Endothelial cell of umbilical vein (primary cell): Measurements from ENCODE around the gene CIB2. TPM values are rescaled to one million over a fixed set of nuclear protein-coding genes. Genes with fewer than 3 reads are reported as not detected.

Experiments
- BruUV-seq: library from RNA; stranded (reverse); fragments of 400-500 nt; replicated peaks from 2 replicates; lab custom pipeline; 2021; lab: Mats Ljungman, UMichigan
- CTCF ChIA-PET: fragments of 300-600, 350-600 bp; sonication (Branson Sonifier 250); formaldehyde crosslinking; loops from one replicate; lab custom pipeline; 2021; ENCODE audit warnings: antibody characterized with exemption, inconsistent platforms; lab: Charles Lee
- POLR2A ChIA-PET: fragments of 300-600, 350-600 bp; sonication (Branson Sonifier 250); formaldehyde crosslinking; loops from one replicate; lab custom pipeline; 2021; ENCODE audit warnings: antibody characterized with exemption, inconsistent platforms; lab: Charles Lee
- DNase-seq: peaks from one replicate; pipeline ENCODE4 v3.0.0-alpha.2; 2011; ENCODE audit warnings: low read depth, low spot score
- FAIRE-seq: peaks from 2 replicates; lab custom pipeline; 2011; peaks lifted over from hg19 to GRCh38; lab: Jason Lieb, UNC
- H2AFZ ChIP-seq: 2 replicates; pipeline ENCODE4 v1.6.0; 2012; ENCODE audit warnings: low read depth, low read length, control low read depth, inconsistent platforms
- H3K27ac ChIP-seq: 2 replicates; pipeline ENCODE4 v1.5.1; 2011; ENCODE audit warnings: low read depth, mild to moderate bottlenecking, control low read depth, low read length, moderate library complexity; ENCODE audit not compliant: insufficient read depth
- H3K27me3 ChIP-seq, 2 experiments: 2 replicates each; pipeline versions ENCODE4 v1.6.0 to v1.6.1; 2011; ENCODE audit warnings: low read length in 2 of 2, mixed read lengths in 1 of 2; ENCODE audit not compliant: control insufficient read depth in 2 of 2, insufficient read depth in 2 of 2
- H3K36me3 ChIP-seq, 2 experiments: 2 replicates in 1 of 2; 3 replicates in 1 of 2; pipeline ENCODE4 v1.5.1; 2011; ENCODE audit warnings: low read length in 2 of 2, mild to moderate bottlenecking in 1 of 2, moderate library complexity in 1 of 2; ENCODE audit not compliant: control insufficient read depth in 2 of 2, insufficient read depth in 2 of 2; ENCODE audit errors: extremely low read depth in 1 of 2
- H3K4me1 ChIP-seq: 3 replicates; pipeline ENCODE4 v1.5.1; 2011; ENCODE audit warnings: mild to moderate bottlenecking, low read length; ENCODE audit not compliant: control insufficient read depth, insufficient read depth; ENCODE audit errors: extremely low read depth
- H3K4me2 ChIP-seq: 2 replicates; pipeline ENCODE4 v1.6.1; 2011; ENCODE audit warnings: low read length, control low read depth, mixed read lengths; ENCODE audit not compliant: insufficient read depth
- H3K4me3 ChIP-seq, 3 experiments: fragments of 200-600 bp in 1 of 3; sonication (generic), shearing (Covaris generic) in 1 of 3; replicated peaks in 1 of 3; 2 replicates each; pipeline ENCODE4 v1.5.1; 2011 to 2016; ENCODE audit warnings: control low read depth in 3 of 3, low read length in 3 of 3, mild to moderate bottlenecking in 2 of 3, inconsistent platforms in 1 of 3, low read depth in 1 of 3, moderate library complexity in 1 of 3; ENCODE audit not compliant: insufficient read depth in 1 of 3
- H3K79me2 ChIP-seq: 2 replicates; pipeline ENCODE4 v1.6.0; 2012; ENCODE audit warnings: low read length, inconsistent platforms; ENCODE audit not compliant: control insufficient read depth, insufficient read depth
- H3K9ac ChIP-seq: replicated peaks from 2 replicates; pipeline ENCODE3; 2011; ENCODE audit warnings: low read length, control low read depth; ENCODE audit not compliant: insufficient read depth; ENCODE audit errors: extremely low read depth
- H3K9me1 ChIP-seq: replicated peaks from 3 replicates; pipeline ENCODE4 v1.6.0; 2011; ENCODE audit warnings: mild to moderate bottlenecking, low read length; ENCODE audit not compliant: control insufficient read depth, insufficient read depth; ENCODE audit errors: extremely low read depth
- H3K9me3 ChIP-seq: replicated peaks from 2 replicates; pipeline ENCODE4 v1.5.1; 2012; ENCODE audit warnings: low read length, inconsistent platforms; ENCODE audit not compliant: control insufficient read depth, insufficient read depth
- H4K20me1 ChIP-seq: replicated peaks from 2 replicates; pipeline ENCODE3; 2011; ENCODE audit warnings: mild to moderate bottlenecking, low read length; ENCODE audit not compliant: control insufficient read depth, insufficient read depth; ENCODE audit errors: extremely low read depth
- CTCF ChIP-seq, 2 donors: IDR thresholded peaks; 1 replicate in 1 of 2; 2 replicates in 1 of 2; pipeline ENCODE4 v1.5.1; 2011; ENCODE audit warnings: low read length in 2 of 2, mild to moderate bottlenecking in 2 of 2, moderate library complexity in 2 of 2, control low read depth in 1 of 2, inconsistent platforms in 1 of 2, low read depth in 1 of 2; ENCODE audit not compliant: insufficient read depth in 1 of 2; ENCODE audit errors: extremely low read depth in 1 of 2
- EZH2 ChIP-seq: IDR thresholded peaks from 2 replicates; pipeline ENCODE4 v1.6.1; 2012; ENCODE audit warnings: borderline replicate concordance, low read depth, mild to moderate bottlenecking, moderate library complexity, low read length, inconsistent platforms; ENCODE audit not compliant: severe bottlenecking
- FOS ChIP-seq: IDR thresholded peaks from 2 replicates; pipeline ENCODE4 v1.6.1; 2011; ENCODE audit warnings: mild to moderate bottlenecking, low read length, moderate library complexity, borderline replicate concordance; ENCODE audit not compliant: insufficient read depth
- JUN ChIP-seq: IDR thresholded peaks from 2 replicates; pipeline ENCODE4 v1.6.1; 2011; ENCODE audit warnings: borderline replicate concordance, low read depth; ENCODE audit not compliant: insufficient read length, insufficient read depth
- MYC ChIP-seq: IDR thresholded peaks from one replicate; pipeline ENCODE4 v1.6.1; 2011; ENCODE audit warnings: mild to moderate bottlenecking, low read depth, low read length
- POLR2AphosphoS5 ChIP-seq: IDR thresholded peaks from 2 replicates; pipeline ENCODE4 v1.6.1; 2012; ENCODE audit warnings: low read depth, mild to moderate bottlenecking, control low read depth, low read length, moderate library complexity; ENCODE audit not compliant: insufficient read depth
- dilution Hi-C: fragments of 300-500 bp; cut with MboI; formaldehyde crosslinking; loops from one replicate; pipeline ENCODE4 v1.15.0; 2019; ENCODE audit warnings: low sequenced_read_pairs; ENCODE audit not compliant: extremely low pct_ligation_motif_present
- intact Hi-C: fragments of 100-400 bp; cut with micrococcal nuclease; formaldehyde crosslinking; loops from one replicate; pipeline ENCODE4 v1.10.0; 2022
- polyA plus RNA-seq, 4 experiments: library from polyadenylated mRNA; depleted of rRNA in 3 of 4; stranded (reverse) in 3 of 4; unstranded in 1 of 4; fragments of >200 nt; gene quantifications; 2 replicates each; pipeline versions ENCODE4 v1.2.1 to v1.2.3, GENCODE V29; 2011 to 2012; ENCODE audit warnings: missing spikeins in 1 of 4
- total RNA-seq: library from RNA; stranded (reverse); gene quantifications from 2 replicates; pipeline ENCODE4 v1.2.3, GENCODE V29; 2021

Gene CIB2
- total and polyA plus RNA-seq, 2 donors (not counting 3 experiments of a cell fraction or from before 2014, with no cell fraction given): 4.0 to 7.7 TPM

GRCh38 chr15:78084449-78084750, 46.8 kb downstream of the CIB2 start:
- Histone ChIP-seq H3K36me3 (no peaks in the 10 kb centered on the region), H3K9me1 (no peaks in the 10 kb centered on the region), H3K27ac (no peak overlapping the region), H3K4me3 (no peak overlapping the region), H4K20me1 (no peaks in the 10 kb centered on the region), H3K4me1 (no peaks in the 10 kb centered on the region), H3K9me3 (no peaks in the 10 kb centered on the region), H2AFZ (no peak overlapping the region), H3K27me3 (no peaks in the 10 kb centered on the region), H3K4me2 (no peak overlapping the region), H3K9ac (no peak overlapping the region), H3K79me2 (no peaks in the 10 kb centered on the region)
- DNase-seq (no peak), FAIRE-seq (no peak)
- TF ChIP-seq FOS (no peak), MYC (no peak), CTCF (IDR thresholded peaks at IDR 0.05; ENCODE audit: extremely low read depth in 1 of 2, insufficient read depth in 1 of 2, low read depth in 1 of 2, low read length in 2 of 2) (no peak), JUN (no peak), POLR2AphosphoS5 (no peak), EZH2 (no peak)
- dilution Hi-C loops: no loop called here
- intact Hi-C loops: no loop called here
- ChIA-PET POLR2A (no interaction called here), CTCF (interaction anchor here (1.0 to 1.9 kb wide), 2 partner anchors 18 to 24 kb away, joined by 3 to 6 read pairs; no protein-coding TSS in a partner anchor)
- BruUV-seq: no TSS peak
